Measurements from ENCODE around the gene SPEM2.

- no peak for TF ChIP-seq CTCF (conservative IDR thresholded peaks at IDR 0.05)
- TF ChIP-seq ZFX (IDR thresholded peaks at IDR 0.05): no peak
These were observed 35.2 kb upstream of the SPEM2 start for GRCh38 chr17:7389924-7390910.

Data from C4-2B (cell line).